ENCODE data around the gene HLF. TPM values are rescaled to one million over a fixed set of nuclear protein-coding genes. Genes with fewer than 3 reads are reported as not detected.

The HLF gene
- total RNA-seq, 5 donors from 2014 or later (not counting 1 experiment from before 2014, with no cell fraction given), result 0.55 to 5.2 (median 2.5) TPM

- ChIA-PET POLR2A (no interaction called here), CTCF (no interaction called here)
- no peak overlapping the region for H3K4me3 Mint-ChIP-seq
- Histone ChIP-seq H3K9me3 (no peaks in the 10 kb centered on the region), H3K4me3 (ENCODE audit: control insufficient read depth in 1 of 2, extremely low read depth in 1 of 2, low read length in 1 of 2) (no peak overlapping the region), H3K27ac (ENCODE audit: low read length) (no peak overlapping the region), H3K36me3 (ENCODE audit: control insufficient read depth in 2 of 2, extremely low read depth in 1 of 2, insufficient read depth in 1 of 2, low read length in 1 of 2) (no peaks in the 10 kb centered on the region), H3K27me3 (replicated peaks in 1 of 2; ENCODE audit: control insufficient read depth in 2 of 2, extremely low read depth in 1 of 2, insufficient read depth in 2 of 2, low read length in 1 of 2) (no peaks in the 10 kb centered on the region), H3K4me1 (ENCODE audit: control insufficient read depth in 1 of 2, extremely low read depth in 1 of 2, insufficient read depth in 2 of 2, low read length in 2 of 2) (peaks cover 2 to 6% of the 10 kb centered on the region in 2 experiments)
- DNase-seq (no peak), ATAC-seq (replicated peaks in 1 of 4) (no peak)
- H3K9me3 Mint-ChIP-seq, result no peaks in the 10 kb centered on the region
- H3K4me1 Mint-ChIP-seq, result peaks cover 0 to 17% (median 10%) of the 10 kb centered on the region in 3 donors
- peaks cover 0 to 8% of the 10 kb centered on the region in 2 donors for H3K27me3 Mint-ChIP-seq
- H3K27ac Mint-ChIP-seq, result no peak overlapping the region
- 88% methylated on average over 8 of the region's 8 CpGs for WGBS (ENCODE audit: insufficient coverage)
- H3K36me3 Mint-ChIP-seq, result no peaks in the 10 kb centered on the region
Observed at GRCh38 chr17:55281649-55282378, 17.1 kb downstream of the HLF start.

GRCh38 chr17:55282379-55282702 lies 17.6 kb downstream of the HLF start:
- H3K27me3 ChIP-seq (replicated peaks in 1 of 2; ENCODE audit: control insufficient read depth in 2 of 2, extremely low read depth in 1 of 2, insufficient read depth in 2 of 2, low read length in 1 of 2), result no peaks in the 10 kb centered on the region
- ChIA-PET POLR2A (no interaction called here), CTCF (no interaction called here)
- Mint-ChIP-seq H3K4me1 (peaks cover 0 to 17% (median 10%) of the 10 kb centered on the region in 3 donors), H3K36me3 (no peaks in the 10 kb centered on the region), H3K9me3 (no peaks in the 10 kb centered on the region), H3K27me3 (peaks cover 0 to 8% of the 10 kb centered on the region in 2 donors), H3K4me3 (no peak overlapping the region), H3K27ac (no peak overlapping the region)
- no peaks in the 10 kb centered on the region for H3K9me3 ChIP-seq
- ATAC-seq (replicated peaks in 1 of 4) (no peak), DNase-seq (no peak)
- WGBS (ENCODE audit: insufficient coverage), result no CpG with 5 or more reads among the region's 3 CpGs
- no peak overlapping the region for H3K27ac ChIP-seq (ENCODE audit: low read length)
- H3K4me1 ChIP-seq (ENCODE audit: control insufficient read depth in 1 of 2, extremely low read depth in 1 of 2, insufficient read depth in 2 of 2, low read length in 2 of 2), result peaks cover 2 to 6% of the 10 kb centered on the region in 2 experiments
- H3K4me3 ChIP-seq (ENCODE audit: control insufficient read depth in 1 of 2, extremely low read depth in 1 of 2, low read length in 1 of 2), result no peak overlapping the region
- no peaks in the 10 kb centered on the region for H3K36me3 ChIP-seq (ENCODE audit: control insufficient read depth in 2 of 2, extremely low read depth in 1 of 2, insufficient read depth in 1 of 2, low read length in 1 of 2)

GRCh38 chr17:55282741-55283140 lies 18.0 kb downstream of the HLF start:
- DNase-seq (no peak), ATAC-seq (replicated peaks in 1 of 4) (no peak)
- Histone ChIP-seq H3K27ac (ENCODE audit: low read length) (no peak overlapping the region), H3K27me3 (replicated peaks in 1 of 2; ENCODE audit: control insufficient read depth in 2 of 2, extremely low read depth in 1 of 2, insufficient read depth in 2 of 2, low read length in 1 of 2) (no peaks in the 10 kb centered on the region), H3K4me1 (ENCODE audit: control insufficient read depth in 1 of 2, extremely low read depth in 1 of 2, insufficient read depth in 2 of 2, low read length in 2 of 2) (peaks cover 2 to 6% of the 10 kb centered on the region in 2 experiments), H3K9me3 (no peaks in the 10 kb centered on the region), H3K36me3 (ENCODE audit: control insufficient read depth in 2 of 2, extremely low read depth in 1 of 2, insufficient read depth in 1 of 2, low read length in 1 of 2) (no peaks in the 10 kb centered on the region), H3K4me3 (ENCODE audit: control insufficient read depth in 1 of 2, extremely low read depth in 1 of 2, low read length in 1 of 2) (no peak overlapping the region)
- Mint-ChIP-seq H3K27me3 (peaks cover 0 to 8% of the 10 kb centered on the region in 2 donors), H3K4me1 (peaks cover 0 to 17% (median 10%) of the 10 kb centered on the region in 3 donors), H3K27ac (no peak overlapping the region), H3K36me3 (no peaks in the 10 kb centered on the region), H3K9me3 (no peaks in the 10 kb centered on the region), H3K4me3 (no peak overlapping the region)
- POLR2A ChIA-PET, result no interaction called here
- CTCF ChIA-PET, result no interaction called here
- WGBS (ENCODE audit: insufficient coverage), result 43% methylated on average over 1 of the region's 5 CpGs

GRCh38 chr17:55283256-55283965 lies 18.7 kb downstream of the HLF start:
- no peaks in the 10 kb centered on the region for H3K36me3 ChIP-seq (ENCODE audit: control insufficient read depth in 2 of 2, extremely low read depth in 1 of 2, insufficient read depth in 1 of 2, low read length in 1 of 2)
- ChIA-PET POLR2A (no interaction called here), CTCF (interaction anchor here in 1 of 2 donors (0.6 kb wide), 1 partner anchor 291 kb away, joined by 4 read pairs; no protein-coding TSS in a partner anchor)
- H3K36me3 Mint-ChIP-seq, result no peaks in the 10 kb centered on the region
- H3K4me1 ChIP-seq (ENCODE audit: control insufficient read depth in 1 of 2, extremely low read depth in 1 of 2, insufficient read depth in 2 of 2, low read length in 2 of 2), result peaks cover 2 to 6% of the 10 kb centered on the region in 2 experiments
- H3K9me3 ChIP-seq, result no peaks in the 10 kb centered on the region
- ATAC-seq (replicated peaks in 1 of 4) (no peak), DNase-seq (no peak)
- peaks cover 0 to 8% of the 10 kb centered on the region in 2 donors for H3K27me3 Mint-ChIP-seq
- no peak overlapping the region for H3K4me3 ChIP-seq (ENCODE audit: control insufficient read depth in 1 of 2, extremely low read depth in 1 of 2, low read length in 1 of 2)
- H3K27ac Mint-ChIP-seq, result no peak overlapping the region
- 90% methylated on average over 9 of the region's 9 CpGs for WGBS (ENCODE audit: insufficient coverage)
- no peaks in the 10 kb centered on the region for H3K27me3 ChIP-seq (replicated peaks in 1 of 2; ENCODE audit: control insufficient read depth in 2 of 2, extremely low read depth in 1 of 2, insufficient read depth in 2 of 2, low read length in 1 of 2)
- H3K9me3 Mint-ChIP-seq, result no peaks in the 10 kb centered on the region
- no peak overlapping the region for H3K27ac ChIP-seq (ENCODE audit: low read length)
- no peak overlapping the region for H3K4me3 Mint-ChIP-seq
- H3K4me1 Mint-ChIP-seq, result peaks cover 0 to 17% (median 10%) of the 10 kb centered on the region in 3 donors

GRCh38 chr17:55284001-55284884 lies 19.5 kb downstream of the HLF start:
- ATAC-seq (replicated peaks in 1 of 4) (peak in 3 of 4 experiments; percentile 47 to 53 (median 48)), DNase-seq (no peak)
- peaks cover 2 to 6% of the 10 kb centered on the region in 2 experiments for H3K4me1 ChIP-seq (ENCODE audit: control insufficient read depth in 1 of 2, extremely low read depth in 1 of 2, insufficient read depth in 2 of 2, low read length in 2 of 2)
- no peak overlapping the region for H3K4me3 ChIP-seq (ENCODE audit: control insufficient read depth in 1 of 2, extremely low read depth in 1 of 2, low read length in 1 of 2)
- no peaks in the 10 kb centered on the region for H3K36me3 ChIP-seq (ENCODE audit: control insufficient read depth in 2 of 2, extremely low read depth in 1 of 2, insufficient read depth in 1 of 2, low read length in 1 of 2)
- Mint-ChIP-seq H3K4me3 (no peak overlapping the region), H3K27me3 (peaks cover 0 to 8% of the 10 kb centered on the region in 2 donors), H3K9me3 (no peaks in the 10 kb centered on the region), H3K36me3 (no peaks in the 10 kb centered on the region), H3K4me1 (peaks cover 0 to 17% (median 10%) of the 10 kb centered on the region in 3 donors), H3K27ac (peak overlapping the region; percentile 23)
- H3K9me3 ChIP-seq, result no peaks in the 10 kb centered on the region
- H3K27ac ChIP-seq (ENCODE audit: low read length), result no peak overlapping the region
- POLR2A ChIA-PET, result no interaction called here
- CTCF ChIA-PET, result interaction anchor here in 1 of 2 donors (0.6 kb wide), 1 partner anchor 292 kb away, joined by 4 read pairs; no protein-coding TSS in a partner anchor
- 23% methylated on average over 1 of the region's 7 CpGs for WGBS (ENCODE audit: insufficient coverage)
- H3K27me3 ChIP-seq (replicated peaks in 1 of 2; ENCODE audit: control insufficient read depth in 2 of 2, extremely low read depth in 1 of 2, insufficient read depth in 2 of 2, low read length in 1 of 2), result no peaks in the 10 kb centered on the region

GRCh38 chr17:55284944-55285339 lies 20.2 kb downstream of the HLF start:
- 100% methylated on average over 1 of the region's 2 CpGs for WGBS (ENCODE audit: insufficient coverage)
- H3K4me1 ChIP-seq (ENCODE audit: control insufficient read depth in 1 of 2, extremely low read depth in 1 of 2, insufficient read depth in 2 of 2, low read length in 2 of 2), result peaks cover 2 to 6% of the 10 kb centered on the region in 2 experiments
- ChIA-PET POLR2A (no interaction called here), CTCF (no interaction called here)
- Mint-ChIP-seq H3K27ac (no peak overlapping the region), H3K4me3 (no peak overlapping the region), H3K36me3 (no peaks in the 10 kb centered on the region), H3K4me1 (peaks cover 0 to 17% (median 10%) of the 10 kb centered on the region in 3 donors), H3K9me3 (no peaks in the 10 kb centered on the region), H3K27me3 (peaks cover 0 to 8% of the 10 kb centered on the region in 2 donors)
- H3K9me3 ChIP-seq, result no peaks in the 10 kb centered on the region
- no peak overlapping the region for H3K27ac ChIP-seq (ENCODE audit: low read length)
- H3K4me3 ChIP-seq (ENCODE audit: control insufficient read depth in 1 of 2, extremely low read depth in 1 of 2, low read length in 1 of 2), result no peak overlapping the region
- DNase-seq (no peak), ATAC-seq (replicated peaks in 1 of 4) (no peak)
- no peaks in the 10 kb centered on the region for H3K36me3 ChIP-seq (ENCODE audit: control insufficient read depth in 2 of 2, extremely low read depth in 1 of 2, insufficient read depth in 1 of 2, low read length in 1 of 2)
- H3K27me3 ChIP-seq (replicated peaks in 1 of 2; ENCODE audit: control insufficient read depth in 2 of 2, extremely low read depth in 1 of 2, insufficient read depth in 2 of 2, low read length in 1 of 2), result no peaks in the 10 kb centered on the region
